ENCODE data around the gene KLKB1. TPM values are rescaled to one million over a fixed set of nuclear protein-coding genes. Genes with fewer than 3 reads are reported as not detected.

KLKB1 gene
- total RNA-seq, 5 donors from 2014 or later (not counting 1 experiment from before 2014, with no cell fraction given): 1.3 to 2.9 (median 2.1) TPM

GRCh38 chr4:186217733-186218293 lies 9.5 kb upstream of the KLKB1 start:
- Mint-ChIP-seq H3K4me1 (no peaks in the 10 kb centered on the region), H3K36me3 (peaks cover 16% of the 10 kb centered on the region), H3K4me3 (no peak overlapping the region), H3K27ac (no peak overlapping the region), H3K27me3 (no peaks in the 10 kb centered on the region), H3K9me3 (peaks cover 0 to 5% (median 0%) of the 10 kb centered on the region in 3 donors)
- no peaks in the 10 kb centered on the region for H3K4me1 ChIP-seq (ENCODE audit: control insufficient read depth in 1 of 2, extremely low read depth in 1 of 2, insufficient read depth in 2 of 2, low read length in 2 of 2)
- H3K27me3 ChIP-seq (replicated peaks in 1 of 2; ENCODE audit: control insufficient read depth in 2 of 2, extremely low read depth in 1 of 2, insufficient read depth in 2 of 2, low read length in 1 of 2): no peaks in the 10 kb centered on the region
- H3K9me3 ChIP-seq: no peaks in the 10 kb centered on the region
- WGBS (ENCODE audit: insufficient coverage): no CpG with 5 or more reads among the region's 1 CpG
- POLR2A ChIA-PET: no interaction called here
- ATAC-seq (replicated peaks in 1 of 4): no peak
- CTCF ChIA-PET: no interaction called here
- no peak overlapping the region for H3K27ac ChIP-seq (ENCODE audit: low read length)
- no peaks in the 10 kb centered on the region for H3K36me3 ChIP-seq (ENCODE audit: control insufficient read depth in 2 of 2, extremely low read depth in 1 of 2, insufficient read depth in 1 of 2, low read length in 1 of 2)
- DNase-seq: no peak
- H3K4me3 ChIP-seq (ENCODE audit: control insufficient read depth in 1 of 2, extremely low read depth in 1 of 2, low read length in 1 of 2): no peak overlapping the region

- Mint-ChIP-seq H3K9me3 (peaks cover 6 to 29% (median 9%) of the 10 kb centered on the region in 3 donors), H3K4me1 (no peaks in the 10 kb centered on the region), H3K36me3 (peaks cover 35% of the 10 kb centered on the region), H3K4me3 (no peak overlapping the region), H3K27me3 (peaks cover 0 to 3% of the 10 kb centered on the region in 2 donors), H3K27ac (no peak overlapping the region)
- Histone ChIP-seq H3K9me3 (peaks cover 2% of the 10 kb centered on the region), H3K36me3 (ENCODE audit: control insufficient read depth in 2 of 2, extremely low read depth in 1 of 2, insufficient read depth in 1 of 2, low read length in 1 of 2) (no peaks in the 10 kb centered on the region), H3K27me3 (replicated peaks in 1 of 2; ENCODE audit: control insufficient read depth in 2 of 2, extremely low read depth in 1 of 2, insufficient read depth in 2 of 2, low read length in 1 of 2) (peaks cover 0 to 4% of the 10 kb centered on the region in 2 experiments), H3K4me1 (ENCODE audit: control insufficient read depth in 1 of 2, extremely low read depth in 1 of 2, insufficient read depth in 2 of 2, low read length in 2 of 2) (no peaks in the 10 kb centered on the region), H3K4me3 (ENCODE audit: control insufficient read depth in 1 of 2, extremely low read depth in 1 of 2, low read length in 1 of 2) (no peak overlapping the region), H3K27ac (ENCODE audit: low read length) (no peak overlapping the region)
- CTCF ChIA-PET: no interaction called here
- DNase-seq: no peak
- 100% methylated on average over 1 of the region's 1 CpG for WGBS (ENCODE audit: insufficient coverage)
- POLR2A ChIA-PET: no interaction called here
- no peak for ATAC-seq (replicated peaks in 1 of 4)
Measured at GRCh38 chr4:186221624-186222023, 5.7 kb upstream of the KLKB1 start.

GRCh38 chr4:186225848-186226247 lies 1.5 kb upstream of the KLKB1 start:
- no peaks in the 10 kb centered on the region for H3K4me1 Mint-ChIP-seq
- CTCF ChIA-PET: no interaction called here
- H3K36me3 Mint-ChIP-seq: peaks cover 42% of the 10 kb centered on the region

GRCh38 chr4:186226521-186227189 lies 652 bp upstream of the KLKB1 start:
- ChIA-PET CTCF (no interaction called here), POLR2A (no interaction called here)
- Histone ChIP-seq H3K9me3 (peaks cover 2% of the 10 kb centered on the region), H3K4me1 (ENCODE audit: control insufficient read depth in 1 of 2, extremely low read depth in 1 of 2, insufficient read depth in 2 of 2, low read length in 2 of 2) (no peaks in the 10 kb centered on the region), H3K27me3 (replicated peaks in 1 of 2; ENCODE audit: control insufficient read depth in 2 of 2, extremely low read depth in 1 of 2, insufficient read depth in 2 of 2, low read length in 1 of 2) (peaks cover 0 to 4% of the 10 kb centered on the region in 2 experiments), H3K4me3 (ENCODE audit: control insufficient read depth in 1 of 2, extremely low read depth in 1 of 2, low read length in 1 of 2) (no peak overlapping the region), H3K27ac (ENCODE audit: low read length) (no peak overlapping the region), H3K36me3 (ENCODE audit: control insufficient read depth in 2 of 2, extremely low read depth in 1 of 2, insufficient read depth in 1 of 2, low read length in 1 of 2) (no peaks in the 10 kb centered on the region)
- Mint-ChIP-seq H3K36me3 (peaks cover 42% of the 10 kb centered on the region), H3K4me1 (no peaks in the 10 kb centered on the region), H3K9me3 (peaks cover 6 to 31% (median 9%) of the 10 kb centered on the region in 3 donors), H3K4me3 (no peak overlapping the region), H3K27ac (no peak overlapping the region), H3K27me3 (peaks cover 0 to 3% of the 10 kb centered on the region in 2 donors)
- no peak for DNase-seq
- WGBS (ENCODE audit: insufficient coverage): 59% methylated on average over 2 of the region's 3 CpGs
- ATAC-seq (replicated peaks in 1 of 4): no peak

More at GRCh38 chr4:186225848-186226247, 1.5 kb upstream of the KLKB1 start:
- POLR2A ChIA-PET: no interaction called here
- peaks cover 6 to 33% (median 9%) of the 10 kb centered on the region in 3 donors for H3K9me3 Mint-ChIP-seq
- H3K4me1 ChIP-seq (ENCODE audit: control insufficient read depth in 1 of 2, extremely low read depth in 1 of 2, insufficient read depth in 2 of 2, low read length in 2 of 2): no peaks in the 10 kb centered on the region
- H3K4me3 Mint-ChIP-seq: no peak overlapping the region
- no peak for ATAC-seq (replicated peaks in 1 of 4)
- no peak overlapping the region for H3K27ac ChIP-seq (ENCODE audit: low read length)
- H3K27me3 ChIP-seq (replicated peaks in 1 of 2; ENCODE audit: control insufficient read depth in 2 of 2, extremely low read depth in 1 of 2, insufficient read depth in 2 of 2, low read length in 1 of 2): peaks cover 0 to 4% of the 10 kb centered on the region in 2 experiments
- no peak for DNase-seq
- no peak overlapping the region for H3K4me3 ChIP-seq (ENCODE audit: control insufficient read depth in 1 of 2, extremely low read depth in 1 of 2, low read length in 1 of 2)
- H3K36me3 ChIP-seq (ENCODE audit: control insufficient read depth in 2 of 2, extremely low read depth in 1 of 2, insufficient read depth in 1 of 2, low read length in 1 of 2): no peaks in the 10 kb centered on the region
- no peak overlapping the region for H3K27ac Mint-ChIP-seq
- H3K9me3 ChIP-seq: peaks cover 2% of the 10 kb centered on the region
- H3K27me3 Mint-ChIP-seq: peaks cover 0 to 3% of the 10 kb centered on the region in 2 donors

- no peaks in the 10 kb centered on the region for H3K4me1 ChIP-seq (ENCODE audit: control insufficient read depth in 1 of 2, extremely low read depth in 1 of 2, insufficient read depth in 2 of 2, low read length in 2 of 2)
- ATAC-seq (replicated peaks in 1 of 4): no peak
- no peak overlapping the region for H3K27ac Mint-ChIP-seq
- H3K36me3 ChIP-seq (ENCODE audit: control insufficient read depth in 2 of 2, extremely low read depth in 1 of 2, insufficient read depth in 1 of 2, low read length in 1 of 2): no peaks in the 10 kb centered on the region
- ChIA-PET CTCF (interaction anchor here in 1 of 2 donors (0.6 kb wide), 1 partner anchor 113 kb away, joined by 3 read pairs; no protein-coding TSS in a partner anchor), POLR2A (no interaction called here)
- H3K27ac ChIP-seq (ENCODE audit: low read length): no peak overlapping the region
- H3K27me3 Mint-ChIP-seq: peaks cover 0 to 3% of the 10 kb centered on the region in 2 donors
- no peak for DNase-seq
- H3K9me3 Mint-ChIP-seq: peaks cover 6 to 26% (median 9%) of the 10 kb centered on the region in 3 donors
- WGBS (ENCODE audit: insufficient coverage): no CpG with 5 or more reads among the region's 2 CpGs
- no peaks in the 10 kb centered on the region for H3K4me1 Mint-ChIP-seq
- H3K4me3 Mint-ChIP-seq: no peak overlapping the region
- H3K4me3 ChIP-seq (ENCODE audit: control insufficient read depth in 1 of 2, extremely low read depth in 1 of 2, low read length in 1 of 2): no peak overlapping the region
- peaks cover 0 to 4% of the 10 kb centered on the region in 2 experiments for H3K27me3 ChIP-seq (replicated peaks in 1 of 2; ENCODE audit: control insufficient read depth in 2 of 2, extremely low read depth in 1 of 2, insufficient read depth in 2 of 2, low read length in 1 of 2)
- H3K9me3 ChIP-seq: peaks cover 2% of the 10 kb centered on the region
- H3K36me3 Mint-ChIP-seq: peaks cover 42% of the 10 kb centered on the region
Measured at GRCh38 chr4:186227744-186228513, 622 bp downstream of the KLKB1 start.

- ATAC-seq (replicated peaks in 1 of 4): no peak
- no CpG with 5 or more reads among the region's 2 CpGs for WGBS (ENCODE audit: insufficient coverage)
- H3K27me3 Mint-ChIP-seq: no peaks in the 10 kb centered on the region
Measured at GRCh38 chr4:186228514-186228894, 1.2 kb downstream of the KLKB1 start.

More at GRCh38 chr4:186228514-186228894, 1.2 kb downstream of the KLKB1 start:
- Histone ChIP-seq H3K36me3 (ENCODE audit: control insufficient read depth in 2 of 2, extremely low read depth in 1 of 2, insufficient read depth in 1 of 2, low read length in 1 of 2) (no peaks in the 10 kb centered on the region), H3K27ac (ENCODE audit: low read length) (no peak overlapping the region), H3K4me3 (ENCODE audit: control insufficient read depth in 1 of 2, extremely low read depth in 1 of 2, low read length in 1 of 2) (no peak overlapping the region), H3K27me3 (replicated peaks in 1 of 2; ENCODE audit: control insufficient read depth in 2 of 2, extremely low read depth in 1 of 2, insufficient read depth in 2 of 2, low read length in 1 of 2) (peaks cover 0 to 4% of the 10 kb centered on the region in 2 experiments), H3K9me3 (peaks cover 2% of the 10 kb centered on the region), H3K4me1 (ENCODE audit: control insufficient read depth in 1 of 2, extremely low read depth in 1 of 2, insufficient read depth in 2 of 2, low read length in 2 of 2) (no peaks in the 10 kb centered on the region)
- no peak overlapping the region for H3K27ac Mint-ChIP-seq
- peaks cover 6 to 21% (median 9%) of the 10 kb centered on the region in 3 donors for H3K9me3 Mint-ChIP-seq
- peaks cover 41% of the 10 kb centered on the region for H3K36me3 Mint-ChIP-seq
- H3K4me3 Mint-ChIP-seq: no peak overlapping the region
- DNase-seq: no peak
- POLR2A ChIA-PET: no interaction called here
- H3K4me1 Mint-ChIP-seq: no peaks in the 10 kb centered on the region
- CTCF ChIA-PET: no interaction called here

All from T-cell (primary cell).